WI38 (cell line): Measurements from ENCODE around the gene HOXA13.

Experiments used
- H3K4me3 ChIP-seq: 2 replicates; pipeline ENCODE4 v1.5.1; 2011; ENCODE audit warnings: low read depth, mild to moderate bottlenecking, control low read depth, low read length
- CTCF ChIP-seq: IDR thresholded peaks from 2 replicates; pipeline ENCODE4 v1.5.1; 2012; ENCODE audit warnings: low read depth, mild to moderate bottlenecking, control low read depth, low read length

The HOXA13 gene

GRCh38 chr7:27151341-27151930 is 48.5 kb downstream of the HOXA13 start:
- TF ChIP-seq CTCF: no peak
- H3K4me3 ChIP-seq: peak overlapping the region; percentile 54

- H3K4me3 ChIP-seq: peak overlapping the region; percentile 54
- TF ChIP-seq CTCF: peak; percentile 67
Observed at GRCh38 chr7:27150568-27151340, 49.1 kb downstream of the HOXA13 start.

- TF ChIP-seq CTCF: no peak
- no peak overlapping the region for H3K4me3 ChIP-seq
Observed at GRCh38 chr7:27149842-27150567, 49.9 kb downstream of the HOXA13 start.

- H3K4me3 ChIP-seq: no peak overlapping the region
Observed at GRCh38 chr7:27148756-27149641, 50.9 kb downstream of the HOXA13 start.

GRCh38 chr7:27148031-27148755 is 51.7 kb downstream of the HOXA13 start:
- H3K4me3 ChIP-seq: no peak overlapping the region
- TF ChIP-seq CTCF: no peak

More at GRCh38 chr7:27148756-27149641, 50.9 kb downstream of the HOXA13 start:
- no peak for TF ChIP-seq CTCF

- no peak within 1 kb of the TSS for H3K4me3 ChIP-seq
- no peak for TF ChIP-seq CTCF
Observed at GRCh38 chr7:27147199-27148030, 52.5 kb downstream of the HOXA13 start, which contains the start of gene HOXA6. TSS of gene HOXA6 (minus strand) at chr7:27147774. CDS start at chr7:27147749, 25 bp downstream.
